SK-N-SH (cell line): ENCODE results near the gene DLGAP5. TPM values are rescaled to one million over a fixed set of nuclear protein-coding genes. Genes with fewer than 3 reads are reported as not detected.

Experiments used
- CTCF ChIA-PET: fragments of 300-600, 350-600 bp; formaldehyde crosslinking; extraction: SDS; loops from one replicate; lab custom pipeline; 2021; lab: Yijun Ruan, JAX
- POLR2A ChIA-PET: fragments of 350-600 bp; sonication (Branson Sonifier 250); formaldehyde crosslinking; extraction: SDS; loops from one replicate; lab custom pipeline; 2020; ENCODE audit warnings: antibody characterized with exemption, inconsistent platforms; lab: Yijun Ruan, JAX
- DNase-seq: peaks from one replicate; pipeline ENCODE4 v3.0.0; 2012
- H2AFZ ChIP-seq: fragments of 200-600 bp; sonication (generic); 2 replicates; pipeline ENCODE4 v1.8.1; 2016; ENCODE audit warnings: antibody characterized with exemption, mild to moderate bottlenecking, low read depth
- H3F3A ChIP-seq: fragments of 200-600 bp; sonication (generic); replicated peaks from 2 replicates; pipeline ENCODE3; 2016; ENCODE audit warnings: antibody characterized with exemption, mild to moderate bottlenecking; ENCODE audit not compliant: insufficient read depth
- H3K27ac ChIP-seq, 2 experiments: fragments of 200-500 bp in 1 of 2; fragments of 200-600 bp in 1 of 2; sonication (Bioruptor generic) in 1 of 2; sonication (generic), shearing (Covaris generic) in 1 of 2; 2 replicates each; pipeline versions ENCODE4 v1.5.1 to v1.6.1; 2014 to 2016; ENCODE audit warnings: low read depth in 2 of 2, inconsistent platforms in 1 of 2, low read length in 1 of 2, mild to moderate bottlenecking in 1 of 2, mixed read lengths in 1 of 2
- H3K27me3 ChIP-seq: fragments of 200-600 bp; sonication (generic), shearing (Covaris generic); 2 replicates; pipeline ENCODE4 v1.6.1; 2016; ENCODE audit warnings: mixed run types; ENCODE audit not compliant: insufficient read depth
- H3K36me3 ChIP-seq, 2 experiments: fragments of 200-500 bp in 1 of 2; fragments of 200-600 bp in 1 of 2; sonication (Bioruptor generic) in 1 of 2; sonication (generic) in 1 of 2; replicated peaks in 1 of 2; 2 replicates each; pipeline versions ENCODE3 to v1.5.1; 2014 to 2016; ENCODE audit warnings: low read length in 1 of 2, mild to moderate bottlenecking in 1 of 2; ENCODE audit not compliant: insufficient read depth in 2 of 2, control insufficient read depth in 1 of 2
- H3K4me1 ChIP-seq, 2 experiments: fragments of 200-500 bp in 1 of 2; fragments of 200-600 bp in 1 of 2; sonication (Bioruptor generic) in 1 of 2; sonication (generic), shearing (Covaris generic) in 1 of 2; 2 replicates each; pipeline versions ENCODE4 v1.5.1 to v1.6.1; 2014 to 2016; ENCODE audit warnings: low read depth in 1 of 2, low read length in 1 of 2, mixed run types in 1 of 2; ENCODE audit not compliant: insufficient read depth in 2 of 2, control insufficient read depth in 1 of 2
- H3K4me2 ChIP-seq: fragments of 200-600 bp; sonication (generic), shearing (Covaris generic); 2 replicates; pipeline ENCODE4 v1.6.1; 2017; ENCODE audit warnings: mixed run types
- H3K4me3 ChIP-seq, 2 experiments: fragments of 200-500 bp in 1 of 2; fragments of 200-600 bp in 1 of 2; sonication (Bioruptor generic) in 1 of 2; sonication (generic), shearing (Covaris generic) in 1 of 2; 2 replicates each; pipeline versions ENCODE4 v1.5.1 to v1.8.1; 2014 to 2016; ENCODE audit warnings: low read depth in 2 of 2, inconsistent platforms in 1 of 2, low read length in 1 of 2, mild to moderate bottlenecking in 1 of 2, mixed read lengths in 1 of 2, moderate library complexity in 1 of 2
- H3K79me2 ChIP-seq: fragments of 200-600 bp; sonication (generic); 2 replicates; pipeline ENCODE4 v1.8.1; 2017; ENCODE audit warnings: mild to moderate bottlenecking; ENCODE audit not compliant: insufficient read depth
- H3K9ac ChIP-seq: fragments of 200-600 bp; sonication (generic); 2 replicates; pipeline ENCODE4 v1.6.1; 2017; ENCODE audit warnings: mixed run types
- H3K9me2 ChIP-seq: fragments of 200-600 bp; sonication (generic); 2 replicates; pipeline ENCODE4 v1.6.1; 2017; ENCODE audit warnings: mixed run types
- H3K9me3 ChIP-seq: fragments of 200-600 bp; sonication (generic); 2 replicates; pipeline ENCODE4 v1.6.1; 2017; ENCODE audit warnings: mixed run types, mild to moderate bottlenecking, moderate library complexity
- H4K20me1 ChIP-seq: fragments of 200-600 bp; sonication (generic); 2 replicates; pipeline ENCODE4 v1.6.1; 2017; ENCODE audit warnings: mild to moderate bottlenecking, mixed run types; ENCODE audit not compliant: insufficient read depth
- ELF1 ChIP-seq: IDR thresholded peaks from 2 replicates; pipeline ENCODE4 v1.4.0; 2012
- EP300 ChIP-seq, 2 experiments: IDR thresholded peaks; 2 replicates each; pipeline versions ENCODE4 v1.4.0 to v1.6.1; 2012; ENCODE audit warnings: borderline replicate concordance in 1 of 2, low read depth in 1 of 2, low read length in 1 of 2
- FOXM1 ChIP-seq: IDR thresholded peaks from 2 replicates; pipeline ENCODE4 v1.4.0; 2012; ENCODE audit warnings: low read depth, mild to moderate bottlenecking
- GABPA ChIP-seq: IDR thresholded peaks from 2 replicates; pipeline ENCODE4 v1.4.0; 2012; ENCODE audit warnings: low read depth, mild to moderate bottlenecking
- MAX ChIP-seq: IDR thresholded peaks from 2 replicates; pipeline ENCODE4 v1.4.0; 2012; ENCODE audit warnings: low read depth
- MEF2A ChIP-seq: IDR thresholded peaks from 2 replicates; pipeline ENCODE4 v1.4.0; 2012; ENCODE audit warnings: low read depth, borderline replicate concordance
- NFIC ChIP-seq: IDR thresholded peaks from 2 replicates; pipeline ENCODE4 v1.4.0; 2012; ENCODE audit warnings: borderline replicate concordance
- NRF1 ChIP-seq: IDR thresholded peaks from 2 replicates; pipeline ENCODE4 v1.6.1; 2012; ENCODE audit warnings: low read depth, mild to moderate bottlenecking, low read length
- POLR2AphosphoS5 ChIP-seq: IDR thresholded peaks from 2 replicates; pipeline ENCODE4 v1.6.1; 2012; ENCODE audit warnings: low read depth, low read length
- RCOR1 ChIP-seq: fragments of 150-350 bp; IDR thresholded peaks from 2 replicates; pipeline ENCODE4 v1.6.1; 2017; ENCODE audit warnings: antibody characterized with exemption, low read length
- REST ChIP-seq: IDR thresholded peaks from 2 replicates; pipeline ENCODE4 v1.6.1; 2012; ENCODE audit warnings: mild to moderate bottlenecking, low read depth, low read length, moderate library complexity
- RFX5 ChIP-seq: IDR thresholded peaks from 2 replicates; pipeline ENCODE4 v1.6.1; 2012; ENCODE audit warnings: mild to moderate bottlenecking, improper control_type of control experiment, low read length
- SMC3 ChIP-seq: IDR thresholded peaks from 2 replicates; pipeline ENCODE4 v1.6.1; 2012; ENCODE audit warnings: low read depth, low read length, improper control_type of control experiment
- TCF12 ChIP-seq: IDR thresholded peaks from 2 replicates; pipeline ENCODE4 v1.4.0; 2012
- WGBS: methylation state at CpG from one replicate; pipeline ENCODE4 v1.1.6; 2017; ENCODE audit warnings: low lambda C conversion rate; 5-methylcytosine and 5-hydroxymethylcytosine counted together
- polyA plus RNA-seq, 3 experiments: library from polyadenylated mRNA; depleted of rRNA; stranded (reverse); fragments of >200 nt; gene quantifications; 2 replicates each; pipeline ENCODE4 v1.2.3, GENCODE V29; 2012
- TF ChIP-seq, protein P1 (sequence below): IDR thresholded peaks from 2 replicates; pipeline ENCODE4 v1.4.0; 2012; ENCODE audit warnings: low read depth, borderline replicate concordance
- TF ChIP-seq, protein P2 (sequence below): IDR thresholded peaks from 2 replicates; pipeline ENCODE4 v1.4.0; 2012; ENCODE audit warnings: low read depth, borderline replicate concordance
- TF ChIP-seq, protein P3 (sequence below): fragments of 150-350 bp; IDR thresholded peaks from 2 replicates; pipeline ENCODE4 v1.6.1; 2016; ENCODE audit warnings: mild to moderate bottlenecking, low read depth, low read length

DLGAP5 gene
- polyA plus RNA-seq, 1 of the 3 experiments (the other 2 are of a cell fraction): 6.4 TPM

- Histone ChIP-seq H3K9me2 (no peaks in the 10 kb centered on the region), H3F3A (no peaks in the 10 kb centered on the region), H3K4me1 (no peaks in the 10 kb centered on the region), H3K4me2 (no peak overlapping the region), H4K20me1 (no peaks in the 10 kb centered on the region), H3K27ac (no peak overlapping the region), H3K27me3 (peaks cover 17% of the 10 kb centered on the region; the same call in 1 of the 2 replicates), H3K9me3 (no peaks in the 10 kb centered on the region), H3K79me2 (no peaks in the 10 kb centered on the region), H3K9ac (no peak overlapping the region), H3K4me3 (no peak overlapping the region), H3K36me3 (no peaks in the 10 kb centered on the region), H2AFZ (no peak overlapping the region)
- WGBS: 5% methylated on average over 3 of the region's 3 CpGs
- TF ChIP-seq SMC3 (no peak), NRF1 (no peak), EP300 (IDR thresholded peaks at IDR 0.05; ENCODE audit: borderline replicate concordance in 1 of 2, low read depth in 1 of 2, low read length in 1 of 2) (no peak), GABPA (no peak), POLR2AphosphoS5 (no peak), RFX5 (no peak), ELF1 (no peak), MEF2A (no peak), TCF12 (no peak), REST (no peak), MAX (no peak), FOXM1 (no peak), RCOR1 (no peak), NFIC (no peak)
- TF ChIP-seq, protein P1, sequence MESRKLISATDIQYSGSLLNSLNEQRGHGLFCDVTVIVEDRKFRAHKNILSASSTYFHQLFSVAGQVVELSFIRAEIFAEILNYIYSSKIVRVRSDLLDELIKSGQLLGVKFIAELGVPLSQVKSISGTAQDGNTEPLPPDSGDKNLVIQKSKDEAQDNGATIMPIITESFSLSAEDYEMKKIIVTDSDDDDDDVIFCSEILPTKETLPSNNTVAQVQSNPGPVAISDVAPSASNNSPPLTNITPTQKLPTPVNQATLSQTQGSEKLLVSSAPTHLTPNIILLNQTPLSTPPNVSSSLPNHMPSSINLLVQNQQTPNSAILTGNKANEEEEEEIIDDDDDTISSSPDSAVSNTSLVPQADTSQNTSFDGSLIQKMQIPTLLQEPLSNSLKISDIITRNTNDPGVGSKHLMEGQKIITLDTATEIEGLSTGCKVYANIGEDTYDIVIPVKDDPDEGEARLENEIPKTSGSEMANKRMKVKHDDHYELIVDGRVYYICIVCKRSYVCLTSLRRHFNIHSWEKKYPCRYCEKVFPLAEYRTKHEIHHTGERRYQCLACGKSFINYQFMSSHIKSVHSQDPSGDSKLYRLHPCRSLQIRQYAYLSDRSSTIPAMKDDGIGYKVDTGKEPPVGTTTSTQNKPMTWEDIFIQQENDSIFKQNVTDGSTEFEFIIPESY: no peak
- TF ChIP-seq, protein P2, sequence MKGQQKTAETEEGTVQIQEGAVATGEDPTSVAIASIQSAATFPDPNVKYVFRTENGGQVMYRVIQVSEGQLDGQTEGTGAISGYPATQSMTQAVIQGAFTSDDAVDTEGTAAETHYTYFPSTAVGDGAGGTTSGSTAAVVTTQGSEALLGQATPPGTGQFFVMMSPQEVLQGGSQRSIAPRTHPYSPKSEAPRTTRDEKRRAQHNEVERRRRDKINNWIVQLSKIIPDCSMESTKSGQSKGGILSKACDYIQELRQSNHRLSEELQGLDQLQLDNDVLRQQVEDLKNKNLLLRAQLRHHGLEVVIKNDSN: no peak
- TF ChIP-seq, protein P3, sequence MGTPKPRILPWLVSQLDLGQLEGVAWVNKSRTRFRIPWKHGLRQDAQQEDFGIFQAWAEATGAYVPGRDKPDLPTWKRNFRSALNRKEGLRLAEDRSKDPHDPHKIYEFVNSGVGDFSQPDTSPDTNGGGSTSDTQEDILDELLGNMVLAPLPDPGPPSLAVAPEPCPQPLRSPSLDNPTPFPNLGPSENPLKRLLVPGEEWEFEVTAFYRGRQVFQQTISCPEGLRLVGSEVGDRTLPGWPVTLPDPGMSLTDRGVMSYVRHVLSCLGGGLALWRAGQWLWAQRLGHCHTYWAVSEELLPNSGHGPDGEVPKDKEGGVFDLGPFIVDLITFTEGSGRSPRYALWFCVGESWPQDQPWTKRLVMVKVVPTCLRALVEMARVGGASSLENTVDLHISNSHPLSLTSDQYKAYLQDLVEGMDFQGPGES: no peak
- ChIA-PET CTCF (interaction anchor here (2.3 kb wide), 1 partner anchor 12 kb away, joined by 8 read pairs; no protein-coding TSS in a partner anchor), POLR2A (no interaction called here)
- no peak for DNase-seq
Measured at GRCh38 chr14:55233591-55233990, 42.2 kb upstream of the DLGAP5 start.
